NB4 (cell line): ENCODE results near the gene GALR1.

Source experiments
- CTCF ChIP-seq: IDR thresholded peaks from one replicate; pipeline ENCODE4 v1.5.1; 2012; ENCODE audit warnings: low read depth, low read length
- MAX ChIP-seq: IDR thresholded peaks from 2 replicates; pipeline ENCODE4 v1.6.1; 2011; ENCODE audit warnings: low read depth, low read length
- MYC ChIP-seq: IDR thresholded peaks from 2 replicates; pipeline ENCODE4 v1.6.1; 2011; ENCODE audit warnings: low read depth, low read length
- POLR2A ChIP-seq: IDR thresholded peaks from 2 replicates; pipeline ENCODE4 v1.6.1; 2011; ENCODE audit warnings: mild to moderate bottlenecking; ENCODE audit not compliant: insufficient read length; ENCODE audit errors: extremely low read depth

GRCh38 chr18:77316008-77316407 lies 66.4 kb downstream of the GALR1 start:
- TF ChIP-seq CTCF: no peak
- TF ChIP-seq POLR2A: no peak
- TF ChIP-seq MYC: no peak
- TF ChIP-seq MAX: no peak
